ENCODE measurements around the gene ZNF3.
A peak's percentile ranks its signal among the peaks of the same experiment; 100 is the strongest.

Gene ZNF3

DNA sequence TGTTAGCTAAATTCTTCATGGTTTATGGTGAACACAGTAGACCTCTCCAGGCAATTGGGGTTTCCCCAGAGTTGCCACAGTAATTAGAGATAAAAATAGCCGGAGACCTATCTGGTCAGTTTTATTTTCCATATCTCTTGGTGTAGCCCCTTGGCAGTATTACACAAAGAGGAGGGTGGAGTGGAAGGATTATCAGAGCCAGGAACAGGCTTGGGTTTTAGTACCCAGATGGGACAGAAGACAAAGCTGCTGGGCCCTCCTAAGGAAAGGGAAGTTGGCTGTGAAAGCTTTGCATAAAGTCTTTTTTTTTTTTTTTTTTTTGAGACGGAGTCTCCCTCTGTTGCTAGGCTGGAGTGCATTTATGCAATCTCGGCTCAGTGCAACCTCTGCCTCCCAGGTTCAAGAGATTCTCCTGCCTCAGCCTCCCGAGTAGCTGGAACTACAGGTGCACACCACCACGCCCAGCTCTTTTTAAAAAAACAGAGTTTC is 22.2 kb downstream of the ZNF3 start:
- H3K4me3 ChIP-seq (ENCODE audit: control insufficient read depth, low read depth, low read length): no peak overlapping the region
- no peak for TF ChIP-seq CTCF (IDR thresholded peaks at IDR 0.05; ENCODE audit: control insufficient read depth, insufficient read depth, low read depth, low read length, missing control alignments)
- DNase-seq (ENCODE audit: low read depth): no peak

GRCh38 chr7:100057006-100057405 is 24.5 kb downstream of the ZNF3 start:
- TF ChIP-seq CTCF (IDR thresholded peaks at IDR 0.05; ENCODE audit: control insufficient read depth, insufficient read depth, low read depth, low read length, missing control alignments): no peak
- H3K4me3 ChIP-seq (ENCODE audit: control insufficient read depth, low read depth, low read length): no peak overlapping the region
- DNase-seq (ENCODE audit: low read depth): no peak

GRCh38 chr7:100053215-100053614 is 28.3 kb downstream of the ZNF3 start:
- peak; percentile 27 for TF ChIP-seq CTCF (IDR thresholded peaks at IDR 0.05; ENCODE audit: control insufficient read depth, insufficient read depth, low read depth, low read length, missing control alignments)
- no peak for DNase-seq (ENCODE audit: low read depth)
- no peak overlapping the region for H3K4me3 ChIP-seq (ENCODE audit: control insufficient read depth, low read depth, low read length)

DNA sequence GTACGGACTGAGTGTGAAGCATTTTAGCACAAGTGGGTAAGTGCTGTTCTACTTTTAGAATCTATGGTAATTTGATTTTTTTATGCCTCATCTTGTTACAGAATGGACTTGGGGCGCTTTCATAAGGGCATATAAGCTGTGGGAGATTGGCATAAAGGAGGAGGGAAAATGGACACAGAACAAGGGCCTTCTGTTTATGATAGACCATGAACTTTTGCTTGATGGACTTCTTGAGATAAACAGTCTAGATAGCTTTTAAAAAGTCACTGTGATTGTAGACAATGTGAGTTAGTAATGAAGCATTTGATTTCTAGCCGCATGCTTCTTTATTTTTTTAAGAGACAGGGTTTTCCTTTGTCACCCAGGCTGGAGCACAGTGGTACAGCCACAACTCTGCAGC is 29.9 kb downstream of the ZNF3 start:
- DNase-seq (ENCODE audit: low read depth): no peak
- no peak overlapping the region for H3K4me3 ChIP-seq (ENCODE audit: control insufficient read depth, low read depth, low read length)

DNA sequence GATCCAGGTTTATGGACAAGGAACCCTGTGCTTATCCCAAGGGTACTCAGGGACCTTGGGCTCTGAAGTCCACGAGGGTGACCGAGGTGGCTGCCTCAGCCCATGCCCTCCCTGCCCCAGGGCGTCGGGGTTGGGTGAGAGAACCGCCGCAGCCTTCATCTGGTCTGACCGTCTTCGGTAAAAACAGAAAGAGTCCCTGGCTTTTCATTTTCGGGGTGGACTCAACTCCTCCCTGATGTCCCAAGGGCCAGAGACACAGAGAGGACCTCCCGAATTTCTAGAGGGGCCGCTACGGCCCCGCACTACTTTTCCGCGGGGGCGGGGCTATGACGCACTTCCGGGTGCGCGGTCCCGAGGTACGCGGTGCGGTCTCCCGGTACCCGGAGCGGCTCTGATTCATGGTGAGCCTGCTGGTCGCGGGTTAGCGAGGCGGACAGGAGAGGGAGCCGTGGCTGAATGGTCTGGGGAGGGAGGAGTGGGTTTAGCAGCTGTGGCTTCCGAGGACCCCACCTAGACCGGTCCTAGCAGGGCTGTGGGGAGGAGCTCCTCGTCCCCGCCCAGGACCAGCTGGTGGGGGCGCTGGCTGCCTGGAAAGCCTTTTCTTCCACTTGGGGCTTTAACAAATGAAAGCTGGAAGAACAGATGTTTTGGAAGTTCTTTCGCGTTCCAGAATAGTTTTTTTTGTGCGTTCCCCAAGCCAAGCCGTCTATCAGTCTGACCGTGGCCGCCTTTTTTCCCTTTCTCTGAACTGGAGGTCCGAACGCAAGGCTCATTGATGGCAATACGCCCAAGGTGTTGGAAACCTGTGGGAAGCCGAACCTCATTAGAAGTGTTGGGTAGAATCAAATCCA is 31.9 kb downstream of the ZNF3 start, which contains the start of gene ZSCAN21:
TSS of gene ZSCAN21 (plus strand) at position 334 of the 851 bp plus-strand sequence. CDS start 7,233 bp downstream, outside the sequence.
- DNase-seq (ENCODE audit: low read depth): peak; percentile 27
- TF ChIP-seq CTCF (IDR thresholded peaks at IDR 0.05; ENCODE audit: control insufficient read depth, insufficient read depth, low read depth, low read length, missing control alignments): peak; percentile 21
- peak within 1 kb of the TSS; percentile 77 for H3K4me3 ChIP-seq (ENCODE audit: control insufficient read depth, low read depth, low read length)

More for the DNA sequence above, 29.9 kb downstream of the ZNF3 start:
- TF ChIP-seq CTCF (IDR thresholded peaks at IDR 0.05; ENCODE audit: control insufficient read depth, insufficient read depth, low read depth, low read length, missing control alignments): no peak

DNA sequence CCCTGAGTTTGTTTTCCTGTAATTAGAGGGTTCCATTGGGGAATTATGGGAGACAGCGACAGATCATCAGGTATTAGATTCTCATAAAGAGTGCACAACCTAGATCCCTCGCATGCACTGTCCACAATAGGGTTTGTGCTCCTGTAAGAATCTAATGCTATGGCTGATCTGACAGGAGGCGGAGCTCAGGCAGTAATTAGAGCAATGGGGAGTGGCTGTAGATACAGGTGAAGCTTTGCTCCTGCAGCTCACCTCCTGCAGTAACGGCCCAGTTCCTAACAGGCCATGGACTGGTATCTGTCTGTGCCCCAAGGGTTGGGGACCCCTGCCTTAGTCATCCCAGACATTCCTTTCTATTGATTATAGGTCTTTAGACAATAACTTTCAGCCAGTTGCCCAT is 32.8 kb downstream of the ZNF3 start:
- DNase-seq (ENCODE audit: low read depth): no peak
- no peak for TF ChIP-seq CTCF (IDR thresholded peaks at IDR 0.05; ENCODE audit: control insufficient read depth, insufficient read depth, low read depth, low read length, missing control alignments)
- H3K4me3 ChIP-seq (ENCODE audit: control insufficient read depth, low read depth, low read length): no peak overlapping the region

Data from AG09309 (cell line).